Activated naive CD8-positive, alpha-beta T cell treated with anti-CD3 and anti-CD28 coated beads, Interleukin-2, amount 10 ng/mL, durations not matched to agents 7 days and 5 days (primary cell): ENCODE data around the gene BRD3OS. TPM values are rescaled to one million over a fixed set of nuclear protein-coding genes. Genes with fewer than 3 reads are reported as not detected.

ENCODE experiments used
- total RNA-seq, 2 experiments: library from RNA; stranded (reverse); gene quantifications; one replicate each; pipeline ENCODE4 v1.2.3, GENCODE V29; 2021

The BRD3OS gene
- total RNA-seq, 2 experiments from 2014 or later, result 14.2 to 17.0 TPM

Other genes with a start within 250 kb of the BRD3OS start
- gene VAV2, start 33.2 kb upstream of the BRD3OS start, total RNA-seq, result 1 to 10 TPM; 4.7 to 6.4 TPM
- gene BRD3, start 42.5 kb downstream of the BRD3OS start, total RNA-seq, result 10 to 100 TPM; 50.7 to 54.1 TPM
- 10 to 100 TPM; 35.4 to 37.6 TPM for gene WDR5, start 110.6 kb downstream of the BRD3OS start, total RNA-seq
- 10 to 100 TPM; 13.7 to 30.8 TPM for gene RNU6ATAC, start 139.1 kb downstream of the BRD3OS start, total RNA-seq